Fibroblast of skin of left biceps (primary cell): ENCODE data around the gene RGL4.

Experiments
- DNase-seq, 2 experiments: peaks; one replicate each; pipeline ENCODE4 v3.0.0-alpha.2; 2013; ENCODE audit warnings: low read depth in 2 of 2

RGL4 gene

DNA sequence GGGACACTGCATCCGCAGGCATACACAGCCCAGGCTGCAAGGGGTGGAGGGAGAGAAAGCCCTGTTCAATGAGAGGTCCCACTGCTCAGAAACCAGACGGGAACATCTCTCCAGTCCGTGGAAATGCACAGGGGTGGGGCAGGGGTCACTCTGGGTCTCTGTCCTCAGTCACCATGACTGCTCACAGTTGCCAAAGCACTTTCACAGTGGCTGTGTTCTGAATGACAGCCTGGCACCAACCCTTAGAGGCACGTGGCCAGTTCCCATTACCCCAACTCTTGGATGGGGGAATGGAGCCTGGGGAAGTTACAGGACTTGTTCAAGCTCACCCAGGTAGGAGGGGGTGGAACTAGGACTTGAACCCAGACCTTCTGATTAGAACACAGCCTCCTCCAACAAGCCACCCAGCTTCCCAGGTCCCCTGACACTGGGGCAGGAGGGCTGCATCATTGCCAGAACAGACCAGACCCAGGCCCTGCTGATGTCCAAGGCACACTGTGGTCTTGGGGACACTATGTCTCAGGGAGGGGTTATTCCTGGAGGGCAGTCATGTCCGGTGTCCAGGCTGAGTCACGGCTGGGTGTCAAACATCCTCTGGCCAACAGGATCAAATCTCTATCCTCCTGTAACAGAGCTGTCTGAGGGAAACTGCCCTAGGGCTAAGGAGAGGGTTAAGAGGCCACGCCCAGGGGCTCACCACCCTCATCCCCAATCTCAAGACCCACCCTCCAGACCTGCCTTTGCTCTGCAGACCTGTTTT, 51.9 kb downstream of the RGL4 start:
- no peak for DNase-seq

DNA sequence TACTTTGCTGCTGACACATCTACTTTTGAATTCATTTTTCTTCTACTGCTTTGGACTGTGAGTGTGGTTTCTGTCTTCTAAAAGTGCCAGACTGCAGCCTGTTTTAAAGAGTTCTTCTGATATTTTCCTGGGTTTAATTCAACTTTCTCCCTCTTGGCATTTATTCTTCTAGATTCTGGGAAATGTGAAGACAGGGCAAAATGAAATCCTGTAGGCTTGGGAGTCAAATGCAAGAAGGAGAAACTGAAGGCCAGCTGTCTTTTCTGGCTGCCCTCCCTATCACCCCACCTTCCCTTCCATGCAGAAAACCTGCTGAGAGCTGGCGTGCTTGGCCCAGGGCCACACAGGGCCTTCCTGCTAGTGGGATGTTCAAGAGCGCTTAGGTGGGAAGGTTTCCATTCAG, 52.5 kb downstream of the RGL4 start:
- no peak for DNase-seq

DNA sequence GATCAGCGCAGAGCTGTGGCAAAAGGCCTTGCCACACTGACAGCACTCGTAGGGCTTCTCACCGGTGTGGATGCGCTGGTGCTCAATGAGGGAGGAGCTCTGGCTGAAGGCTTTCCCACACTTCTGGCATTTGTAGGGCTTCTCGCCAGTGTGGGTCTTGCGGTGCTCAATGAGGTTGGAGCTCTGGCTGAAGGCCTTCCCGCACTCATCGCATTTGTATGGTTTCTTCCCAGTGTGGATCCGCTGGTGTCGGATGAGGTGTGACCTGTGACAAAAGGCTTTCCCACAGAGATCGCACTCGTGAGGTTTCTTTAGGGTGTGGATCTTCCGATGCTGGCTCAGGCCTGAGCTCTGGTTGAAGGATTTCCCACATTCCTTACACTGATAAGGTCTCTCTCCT, 53.2 kb downstream of the RGL4 start:
- no peak for DNase-seq

DNA sequence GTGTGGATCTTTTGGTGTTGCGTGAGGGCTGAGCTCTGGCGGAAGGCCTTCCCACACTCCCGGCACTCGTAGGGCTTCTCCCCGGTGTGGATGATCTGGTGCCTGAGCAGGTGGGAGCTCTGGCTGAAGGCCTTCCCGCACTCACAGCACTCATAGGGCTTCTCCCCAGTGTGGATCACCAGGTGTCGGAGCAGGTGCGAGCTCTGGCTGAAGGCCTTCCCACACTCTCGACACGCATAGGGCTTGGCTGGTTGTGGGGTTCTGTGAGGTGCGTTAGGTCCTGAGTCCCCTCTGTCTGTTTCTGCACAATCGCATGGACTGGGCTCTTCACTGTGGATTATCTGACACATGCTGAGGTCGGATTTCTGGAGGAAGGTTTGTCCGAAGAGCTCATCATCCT, 53.7 kb downstream of the RGL4 start:
- DNase-seq = no peak

DNA sequence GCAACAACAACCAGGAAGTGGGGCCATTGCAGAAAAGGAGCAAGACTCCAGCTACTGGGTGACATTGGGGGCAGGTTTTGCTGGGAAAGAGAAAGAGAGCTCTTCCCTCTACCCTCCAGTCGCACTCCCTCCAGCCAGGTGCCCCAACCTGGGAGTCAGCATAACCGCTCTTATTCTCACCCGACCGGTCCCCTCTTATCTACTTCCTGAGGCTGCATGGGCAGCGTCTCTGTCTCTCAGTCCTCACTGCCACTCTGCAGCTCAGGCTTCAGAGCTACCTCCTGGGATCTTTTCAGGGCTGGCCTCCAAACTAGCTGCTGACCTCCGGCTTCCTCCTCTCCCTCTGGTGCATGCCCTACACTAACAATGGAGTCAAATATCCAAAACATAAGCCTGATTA, 55.0 kb downstream of the RGL4 start:
- no peak for DNase-seq
